VCaP (cell line): ENCODE measurements around the gene LHCGR.

Experiments used
- H3K27ac ChIP-seq: fragments of 450-650 bp; 2 replicates; pipeline ENCODE4 v1.5.1; 2017
- CTCF ChIP-seq: fragments of 450-650 bp; conservative IDR thresholded peaks from 2 replicates; pipeline ENCODE4 v1.5.1; 2017; ENCODE audit warnings: mild to moderate bottlenecking, moderate library complexity

LHCGR gene

GRCh38 chr2:48727560-48727959 lies 28.0 kb downstream of the LHCGR start:
- TF ChIP-seq CTCF = peak; percentile 69
- no peak overlapping the region for H3K27ac ChIP-seq

GRCh38 chr2:48725696-48726494 lies 29.6 kb downstream of the LHCGR start:
- TF ChIP-seq CTCF = 0 out of 2 replicates have a peak, but pooled peaks have one; percentile 8

GRCh38 chr2:48724278-48724677 lies 31.2 kb downstream of the LHCGR start:
- H3K27ac ChIP-seq = no peak overlapping the region
- TF ChIP-seq CTCF = no peak

More at GRCh38 chr2:48725696-48726494, 29.6 kb downstream of the LHCGR start:
- no peak overlapping the region for H3K27ac ChIP-seq

GRCh38 chr2:48723129-48723528 lies 32.4 kb downstream of the LHCGR start:
- H3K27ac ChIP-seq = no peak overlapping the region
- TF ChIP-seq CTCF = no peak

- no peak overlapping the region for H3K27ac ChIP-seq
- TF ChIP-seq CTCF = no peak
These were observed 33.1 kb downstream of the LHCGR start for GRCh38 chr2:48722391-48722790.

GRCh38 chr2:48721158-48721557 lies 34.4 kb downstream of the LHCGR start:
- no peak for TF ChIP-seq CTCF

GRCh38 chr2:48719480-48720177 lies 35.9 kb downstream of the LHCGR start:
- no peak overlapping the region for H3K27ac ChIP-seq
- no peak for TF ChIP-seq CTCF

More at GRCh38 chr2:48721158-48721557, 34.4 kb downstream of the LHCGR start:
- no peak overlapping the region for H3K27ac ChIP-seq
